Stimulated activated CD4-positive, alpha-beta T cell treated with anti-CD3 and anti-CD28 coated beads, Interleukin-4, amount 100 ng/mL, for 24 hours (primary cell): ENCODE results near the gene SH3BP2.
"Not testable (repeated sequence)": the region's sequence is repeated elsewhere in the genome, so short reads cannot be mapped to it uniquely, and the experiment has no call there.

ENCODE experiments used
- DNase-seq: peaks from one replicate; pipeline ENCODE4 v3.0.0-alpha.2; 2020

SH3BP2 gene

DNA sequence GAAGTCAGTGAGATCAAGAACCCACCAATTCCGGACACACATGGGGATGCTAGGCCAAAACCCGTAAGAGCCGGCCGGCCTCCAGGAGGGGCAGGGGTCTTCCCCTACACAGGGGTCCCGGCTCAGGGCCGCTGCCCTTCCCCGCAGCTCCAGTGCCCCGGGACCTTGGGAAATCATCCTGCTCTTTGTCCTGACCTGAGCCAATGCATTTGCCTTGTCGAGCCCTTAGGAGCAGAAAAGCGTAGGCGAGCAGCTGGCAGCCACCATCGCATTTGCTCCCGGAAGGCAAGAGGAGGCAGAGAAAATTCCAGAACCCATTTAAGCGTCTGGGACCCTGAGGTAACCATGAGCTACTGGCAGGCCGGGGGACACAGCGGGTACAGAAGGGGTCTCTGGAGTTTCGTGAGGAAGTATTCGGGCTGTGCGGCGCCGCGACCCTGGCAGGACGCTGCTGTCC, 29.3 kb upstream of the SH3BP2 start:
- no peak for DNase-seq

DNA sequence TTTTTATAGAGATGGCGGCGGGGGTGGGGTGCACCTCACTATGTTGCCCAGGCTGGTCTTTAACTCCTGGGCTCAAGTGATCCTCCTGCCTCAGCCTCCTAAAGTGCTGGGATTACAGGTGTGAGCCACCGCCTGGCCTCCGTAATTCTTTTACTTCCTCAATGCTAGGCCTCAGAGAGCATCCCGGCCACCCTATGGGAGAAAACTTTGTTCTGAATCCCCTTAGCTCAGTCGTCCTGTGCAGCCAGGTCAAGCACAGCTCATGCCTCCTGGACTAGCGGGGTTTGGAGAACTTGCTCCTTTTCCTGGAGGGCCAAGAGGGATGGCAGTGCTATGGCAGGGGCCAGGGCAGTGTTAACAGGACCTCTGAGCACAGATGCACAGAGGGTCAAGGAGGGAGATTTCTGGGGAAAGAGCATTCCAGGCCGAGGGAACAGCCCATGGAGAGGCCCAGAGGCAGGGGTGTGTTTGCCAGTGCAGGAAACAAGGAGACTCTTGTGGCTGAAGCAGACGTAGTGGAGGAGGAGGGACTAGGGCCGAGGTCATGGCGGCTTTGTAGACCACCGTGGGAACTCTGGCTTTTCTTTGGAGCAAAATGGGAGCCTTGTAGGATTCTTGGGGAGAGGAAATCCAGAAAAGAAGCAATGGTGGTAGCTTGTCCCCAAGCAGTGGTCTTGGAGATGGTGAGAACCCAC, 26.9 kb upstream of the SH3BP2 start:
- DNase-seq = no peak

DNA sequence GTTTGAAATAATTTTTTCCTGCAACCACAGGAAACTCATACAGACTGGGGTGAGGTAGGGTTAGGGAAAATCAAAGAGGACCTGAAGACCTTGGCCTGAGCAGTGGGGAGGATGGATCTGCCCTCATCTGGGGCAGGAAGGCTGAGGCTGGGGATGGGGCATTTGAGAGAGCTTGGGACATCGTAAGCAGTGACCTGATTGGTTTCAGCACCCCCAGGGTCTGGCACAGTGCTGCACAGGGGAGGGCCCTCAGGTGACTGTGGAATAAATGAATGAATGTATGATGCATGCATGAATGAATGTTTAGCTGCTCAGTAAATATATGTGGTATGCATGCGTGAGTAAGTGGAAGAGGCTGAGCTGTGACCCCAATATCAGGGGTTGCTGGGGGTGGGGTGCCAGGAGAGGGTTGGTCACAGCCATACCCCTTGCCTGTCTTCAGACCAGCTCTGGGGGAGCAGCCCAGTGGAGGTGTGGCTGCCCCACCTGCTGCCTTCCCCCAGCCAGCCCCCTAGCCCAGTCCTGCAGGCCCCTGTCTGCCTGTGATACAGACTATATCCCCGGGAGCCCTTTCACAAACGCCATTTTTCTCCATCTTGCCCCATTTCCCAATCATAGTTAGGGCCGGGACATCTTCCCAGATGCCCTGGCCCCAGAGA, 25.7 kb upstream of the SH3BP2 start:
- DNase-seq = no peak

DNA sequence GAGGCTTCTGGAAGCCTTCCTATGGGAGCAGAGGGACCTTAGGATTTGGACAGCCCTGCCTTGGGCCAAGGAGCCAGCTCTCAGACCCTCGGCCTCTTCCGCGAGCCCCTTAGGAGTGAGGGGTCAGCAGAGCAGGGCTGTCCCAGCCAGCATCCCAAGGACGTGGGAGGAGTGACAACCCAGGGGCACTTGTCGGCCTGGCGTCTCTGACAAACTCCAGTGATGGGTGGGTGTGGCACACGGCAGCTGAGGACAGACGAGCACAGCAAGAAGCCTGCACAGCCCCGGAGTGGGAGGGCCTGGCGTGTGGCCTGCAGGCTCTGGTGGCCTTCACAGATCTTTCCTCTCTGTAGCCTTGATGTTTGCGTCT, 25.2 kb upstream of the SH3BP2 start:
- DNase-seq = no peak

DNA sequence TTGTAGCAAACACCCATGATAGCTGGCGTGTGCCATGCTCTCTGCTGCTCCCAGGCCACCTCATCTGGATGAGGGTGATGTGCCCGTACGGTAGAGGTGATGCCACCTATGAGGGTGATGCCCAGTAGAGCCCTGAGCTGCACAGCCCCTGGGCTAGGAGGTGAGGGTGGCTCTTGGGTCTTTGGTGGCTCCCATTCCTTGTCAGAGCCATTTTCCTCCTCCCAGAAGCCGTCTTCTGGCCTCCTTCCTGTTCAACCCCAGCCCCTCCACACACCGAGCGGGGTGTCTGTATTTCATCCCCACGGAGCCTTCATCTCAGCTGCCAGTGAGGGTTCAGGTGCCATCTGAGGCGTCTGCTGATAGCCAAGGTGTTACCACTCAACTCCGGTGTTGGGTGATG, 24.8 kb upstream of the SH3BP2 start:
- DNase-seq = no peak

DNA sequence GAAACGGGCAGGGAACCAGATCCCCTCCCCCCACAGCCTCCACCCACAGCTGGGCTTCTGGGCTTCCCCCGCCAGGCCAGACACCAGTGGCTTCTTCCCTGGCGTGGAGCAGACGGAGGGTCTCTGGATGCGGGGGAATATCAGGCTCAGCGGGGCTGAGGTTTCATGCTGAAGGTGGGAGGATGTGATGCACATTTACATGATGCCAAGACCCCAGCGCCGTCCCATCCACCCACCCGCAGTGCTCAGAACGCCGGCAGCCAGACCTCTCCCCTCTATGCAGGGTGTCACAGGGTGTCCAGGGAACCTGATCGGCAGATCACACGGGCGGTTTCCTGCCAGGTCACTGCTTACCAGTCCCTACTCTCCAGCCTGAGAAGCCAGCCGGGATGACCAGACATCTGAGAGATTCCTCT, 24.0 kb upstream of the SH3BP2 start:
- DNase-seq = no peak

DNA sequence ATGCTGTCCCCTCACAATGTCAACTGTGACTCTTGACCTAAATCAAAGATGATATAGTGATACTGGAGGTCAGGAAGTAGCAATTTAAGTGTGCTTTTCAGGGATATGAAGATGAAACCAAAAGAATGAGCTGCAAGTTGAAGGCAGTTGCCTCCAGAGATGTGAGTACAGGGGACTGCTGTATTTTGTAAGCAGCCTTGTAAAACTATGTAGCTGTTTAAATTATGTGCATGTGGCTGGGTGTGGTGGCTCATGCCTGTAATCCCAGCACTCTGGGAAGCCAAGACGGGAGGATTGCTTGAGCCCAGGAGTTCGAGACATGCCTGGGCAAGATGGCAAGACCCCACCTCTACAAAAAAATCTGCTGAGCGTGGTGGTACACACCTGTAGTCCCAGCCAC, 21.6 kb upstream of the SH3BP2 start:
- DNase-seq = no peak

DNA sequence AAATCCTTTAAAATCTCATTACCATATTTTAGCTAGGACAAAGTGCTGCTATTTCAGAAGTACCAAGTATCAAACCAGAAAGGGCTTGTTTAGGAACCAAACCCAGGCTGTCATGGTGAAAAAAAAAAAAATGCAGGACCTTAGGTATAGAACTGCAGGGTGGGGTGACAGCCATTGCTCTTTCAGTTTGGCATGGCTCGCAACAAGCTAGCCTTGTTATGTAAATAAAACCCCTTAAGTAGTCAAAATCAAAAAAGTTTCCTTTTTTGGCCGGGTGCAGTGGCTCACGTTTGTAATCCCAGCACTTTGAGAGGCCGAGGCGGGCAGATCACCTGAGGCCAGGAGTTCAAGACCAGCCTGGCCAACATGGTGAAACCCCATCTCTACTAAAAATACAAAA, 12.2 kb upstream of the SH3BP2 start:
- not testable (repeated sequence) for DNase-seq

DNA sequence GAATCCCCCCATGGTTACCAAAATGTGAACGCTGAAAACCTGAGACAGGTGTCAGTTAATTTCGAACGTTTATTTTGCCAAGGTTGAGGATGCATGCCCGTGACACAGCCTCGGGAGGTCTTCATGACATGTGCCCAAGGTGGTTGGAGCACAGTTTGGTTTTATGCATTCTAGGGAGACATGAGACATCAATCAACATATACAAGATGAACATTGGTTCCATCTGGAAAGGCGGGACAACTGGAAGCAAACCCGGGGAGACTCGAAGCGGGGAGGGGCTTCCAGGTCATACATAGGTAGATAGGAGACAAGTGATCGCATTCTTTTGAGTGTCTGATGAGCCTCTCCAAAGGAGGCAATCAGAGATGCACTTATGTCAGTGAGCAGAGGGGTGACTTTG, 11.0 kb upstream of the SH3BP2 start:
- DNase-seq = no peak

DNA sequence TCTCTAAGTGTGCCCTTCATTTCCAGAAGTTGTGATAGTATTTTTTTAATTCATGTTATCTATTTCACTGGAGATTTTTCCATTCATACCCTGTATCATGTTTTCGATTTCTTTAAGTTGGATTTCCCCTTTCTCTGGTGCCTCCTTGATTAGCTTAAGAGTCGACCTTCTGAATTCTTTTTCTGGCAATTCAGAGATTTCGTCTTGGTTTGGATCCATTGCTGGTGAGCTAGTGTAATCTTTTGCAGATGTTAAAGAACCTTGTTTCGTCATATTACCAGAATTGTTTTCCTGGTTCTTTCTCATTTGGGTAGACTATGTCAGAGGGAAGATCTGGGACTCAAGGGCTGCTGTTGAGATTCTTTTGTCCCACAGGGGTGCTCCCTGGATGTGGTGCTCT, 9.1 kb upstream of the SH3BP2 start:
- no peak for DNase-seq

DNA sequence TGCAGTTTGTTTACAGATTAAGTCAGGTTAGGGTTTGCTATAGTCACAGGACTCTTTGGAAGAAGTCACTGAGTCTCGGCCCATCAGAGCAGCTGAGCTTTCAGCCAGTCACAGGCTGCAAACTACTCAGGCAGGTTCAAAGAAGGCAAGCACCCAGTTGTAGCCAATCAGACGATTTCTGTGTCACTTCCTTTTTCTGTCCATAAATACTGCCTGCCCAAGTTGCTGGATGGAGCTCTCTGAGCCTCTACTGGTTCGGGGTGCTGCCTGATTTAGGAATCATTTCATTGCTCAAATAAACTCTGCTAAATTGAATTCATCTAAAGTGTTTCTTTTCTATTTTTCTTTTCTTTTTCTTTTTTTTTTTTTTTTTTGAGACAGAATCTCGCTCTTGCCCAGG, 7.3 kb upstream of the SH3BP2 start:
- DNase-seq = no peak

DNA sequence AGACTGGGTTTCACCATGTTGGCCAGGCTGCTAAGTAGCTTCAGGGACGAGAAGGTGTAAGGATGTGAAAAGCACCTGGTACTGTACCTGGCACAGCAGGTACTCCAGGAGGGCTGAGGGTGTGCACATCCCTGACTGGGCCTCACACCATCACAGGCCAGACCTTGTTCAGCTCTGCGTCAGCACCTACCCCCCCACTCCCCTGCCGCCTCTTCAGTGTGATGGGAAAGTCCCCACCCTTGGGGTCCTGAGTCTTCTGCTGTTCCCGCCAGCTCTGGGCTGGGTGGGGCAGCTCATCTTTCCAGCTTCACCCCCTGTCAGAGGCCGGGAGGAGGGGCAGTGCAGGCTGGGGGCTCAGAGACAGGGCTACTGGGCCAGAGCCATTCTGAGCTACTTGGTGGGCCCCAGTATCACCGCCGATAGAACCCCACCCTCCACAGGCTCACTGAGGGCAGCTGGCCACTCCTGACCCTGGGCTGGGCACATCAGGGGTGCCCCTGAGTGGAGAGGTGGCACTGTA, 6.7 kb upstream of the SH3BP2 start:
- DNase-seq = peak; percentile 73

DNA sequence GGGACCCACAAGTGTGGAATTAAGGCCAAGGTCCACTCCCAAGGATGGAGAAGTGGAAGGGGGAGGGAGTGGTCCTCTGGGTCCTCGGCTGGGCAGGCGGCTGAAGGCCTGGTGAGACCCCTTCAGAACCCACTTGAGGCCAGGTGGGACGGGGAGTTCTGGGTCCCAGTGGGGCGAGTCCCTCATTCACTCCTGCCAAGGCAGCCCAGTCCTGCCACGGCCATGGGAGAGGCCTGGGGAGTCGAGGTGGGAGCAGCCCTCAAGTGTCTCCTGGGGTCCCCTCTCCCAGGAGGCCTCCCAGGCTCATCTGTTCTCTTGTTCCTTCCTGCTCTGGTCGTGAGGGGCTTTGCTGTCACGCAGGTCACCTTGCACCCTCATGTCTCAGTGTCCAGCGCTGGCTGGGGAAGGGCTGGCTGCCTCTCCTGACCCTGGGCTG, 6.1 kb upstream of the SH3BP2 start:
- DNase-seq = no peak

DNA sequence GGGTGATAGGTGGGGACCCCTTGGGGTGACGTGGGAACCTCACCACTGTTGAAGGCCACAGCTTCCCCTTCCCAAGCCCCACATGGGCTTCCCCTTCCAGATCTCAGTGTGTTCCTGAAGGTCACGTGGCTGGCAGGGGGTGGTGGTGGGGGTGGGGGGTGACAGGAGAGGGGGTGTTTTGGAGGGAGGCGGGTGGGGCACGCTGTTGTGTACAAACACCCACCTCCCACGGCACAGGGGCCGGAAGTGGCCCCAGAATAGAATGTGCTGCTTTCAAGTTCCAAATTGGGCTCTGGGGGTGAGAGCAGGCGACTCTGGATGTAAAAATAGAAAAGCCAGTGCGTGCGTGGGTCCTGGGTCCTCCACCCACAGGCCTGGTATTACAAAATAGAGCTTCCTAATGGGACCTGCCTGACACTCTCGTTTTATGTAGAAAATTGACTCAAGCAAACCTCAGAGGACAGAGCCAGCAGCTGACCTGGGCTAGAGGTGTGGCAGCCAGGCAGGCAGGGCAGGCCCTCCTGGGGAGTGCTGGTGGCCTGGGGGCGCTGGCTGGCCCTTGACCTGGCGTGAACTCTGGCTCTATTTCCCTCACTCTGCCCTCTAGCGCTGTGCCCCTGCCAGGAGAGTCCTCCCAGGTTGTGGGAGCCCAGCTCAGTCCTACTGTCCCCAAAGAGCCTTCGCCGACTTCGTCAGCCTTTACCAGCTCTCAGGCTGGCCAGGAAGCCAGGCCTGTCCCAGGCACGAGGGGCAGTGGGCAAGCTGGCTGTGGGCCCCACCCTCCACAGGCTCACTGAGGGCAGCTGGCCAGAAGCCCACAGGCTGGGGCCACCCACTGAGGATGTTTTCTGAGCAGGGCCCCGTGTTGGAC, 5.4 kb upstream of the SH3BP2 start:
- peak; percentile 52 for DNase-seq

DNA sequence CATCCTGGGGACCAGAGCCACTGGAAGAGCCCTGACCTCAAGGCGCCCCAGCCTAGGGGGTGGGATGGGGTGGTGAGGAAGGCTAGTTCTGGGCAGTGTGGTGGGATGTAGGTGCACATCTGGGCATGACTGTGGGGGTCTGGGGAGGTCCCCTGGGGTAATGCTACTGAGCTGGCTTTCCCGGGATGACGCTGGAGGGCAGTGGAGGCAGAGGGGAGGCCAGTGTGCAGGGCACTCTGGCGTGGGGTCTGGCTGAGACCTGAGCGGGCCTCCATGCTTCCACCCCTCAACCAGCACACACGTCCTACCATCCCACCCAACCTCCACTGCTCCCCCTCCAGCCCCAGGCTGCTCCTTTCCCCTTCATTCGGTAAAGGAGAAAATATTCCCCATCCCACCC, 4.8 kb upstream of the SH3BP2 start:
- DNase-seq = no peak

DNA sequence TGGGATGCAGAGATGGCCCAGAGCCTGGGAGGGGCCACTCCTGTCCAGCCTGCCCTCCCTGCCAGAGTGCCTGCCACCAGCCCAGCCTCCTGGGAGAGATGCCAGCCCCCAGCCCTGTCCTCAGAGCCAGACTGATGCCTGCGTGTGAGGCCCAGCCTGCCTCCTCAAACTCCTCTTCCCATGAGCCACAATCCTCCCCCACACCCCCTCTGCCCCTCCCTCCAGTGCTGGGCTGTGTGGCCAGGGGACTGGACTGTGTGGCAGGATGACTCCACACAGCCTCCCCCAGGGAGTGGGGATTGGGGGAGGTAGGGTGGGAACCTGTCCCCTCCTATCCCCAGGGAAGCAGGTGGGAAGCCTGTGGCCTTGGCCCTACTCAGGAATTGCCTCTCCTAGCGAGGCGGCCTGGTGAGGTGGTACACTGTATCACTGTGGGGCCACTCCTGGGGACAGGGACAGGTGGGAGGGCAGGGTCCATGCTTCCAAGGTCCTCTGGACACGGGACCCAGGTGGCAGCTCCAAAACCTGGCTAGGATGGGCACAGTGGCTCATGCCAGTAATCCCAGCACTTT, 4.3 kb upstream of the SH3BP2 start:
- no peak for DNase-seq

DNA sequence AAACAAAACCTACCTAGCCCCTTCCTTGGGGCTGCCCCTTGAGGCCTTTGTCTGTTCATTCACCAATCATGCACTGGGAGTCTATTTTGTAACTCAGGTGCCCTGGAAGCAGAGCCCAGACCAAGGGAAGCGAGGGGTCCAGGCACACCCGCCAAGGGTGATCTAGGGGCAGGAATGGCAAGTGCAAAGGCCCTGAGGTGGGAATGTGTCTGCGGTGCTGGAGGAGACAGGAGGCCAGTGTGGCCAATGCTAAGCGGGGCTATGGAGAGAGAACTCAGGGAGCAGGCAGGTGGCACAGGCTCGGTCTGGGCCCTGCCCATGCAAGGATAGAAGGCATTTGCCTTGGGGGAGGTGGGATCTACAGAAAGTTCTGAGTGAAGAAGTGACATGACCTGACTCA, 3.5 kb upstream of the SH3BP2 start:
- no peak for DNase-seq

DNA sequence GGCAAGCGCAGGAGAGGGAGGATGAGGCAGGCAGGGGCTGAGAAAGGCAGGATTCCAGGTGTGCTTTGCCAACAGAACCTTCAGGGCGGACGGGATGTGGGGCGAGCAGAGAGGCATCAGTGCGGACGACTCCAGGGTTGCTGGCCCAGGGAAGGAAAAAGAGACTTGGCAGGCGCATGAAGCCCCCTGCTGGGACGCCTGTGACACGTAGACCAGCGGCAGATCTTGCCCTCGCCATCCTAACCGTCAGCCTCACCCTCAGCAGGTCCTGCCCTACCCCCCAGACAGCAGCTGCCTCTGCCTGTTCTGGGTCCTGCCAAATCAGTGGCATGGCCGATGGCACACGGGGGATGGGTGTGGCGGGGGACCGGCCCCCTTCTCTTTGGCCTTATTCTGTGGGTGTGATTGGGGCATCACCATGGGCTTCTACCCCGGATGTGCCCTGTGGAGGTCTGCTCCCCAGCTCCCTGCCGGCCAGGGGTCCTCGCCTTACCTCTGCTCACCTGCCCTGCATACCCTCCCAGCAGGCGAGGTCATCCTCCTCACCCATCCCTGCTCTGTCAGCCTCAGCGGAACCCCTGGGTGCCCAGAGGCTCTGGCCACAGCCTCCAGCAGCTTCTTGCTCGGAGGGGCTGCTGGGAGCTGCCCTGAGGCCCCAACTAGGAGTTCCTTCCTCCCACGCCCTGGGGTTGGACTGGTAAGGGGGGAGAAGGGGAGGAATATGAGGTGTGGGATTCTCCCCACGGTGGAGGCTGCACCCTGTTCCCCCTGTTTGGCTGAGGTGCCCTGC, 2.9 kb upstream of the SH3BP2 start:
- no peak for DNase-seq

DNA sequence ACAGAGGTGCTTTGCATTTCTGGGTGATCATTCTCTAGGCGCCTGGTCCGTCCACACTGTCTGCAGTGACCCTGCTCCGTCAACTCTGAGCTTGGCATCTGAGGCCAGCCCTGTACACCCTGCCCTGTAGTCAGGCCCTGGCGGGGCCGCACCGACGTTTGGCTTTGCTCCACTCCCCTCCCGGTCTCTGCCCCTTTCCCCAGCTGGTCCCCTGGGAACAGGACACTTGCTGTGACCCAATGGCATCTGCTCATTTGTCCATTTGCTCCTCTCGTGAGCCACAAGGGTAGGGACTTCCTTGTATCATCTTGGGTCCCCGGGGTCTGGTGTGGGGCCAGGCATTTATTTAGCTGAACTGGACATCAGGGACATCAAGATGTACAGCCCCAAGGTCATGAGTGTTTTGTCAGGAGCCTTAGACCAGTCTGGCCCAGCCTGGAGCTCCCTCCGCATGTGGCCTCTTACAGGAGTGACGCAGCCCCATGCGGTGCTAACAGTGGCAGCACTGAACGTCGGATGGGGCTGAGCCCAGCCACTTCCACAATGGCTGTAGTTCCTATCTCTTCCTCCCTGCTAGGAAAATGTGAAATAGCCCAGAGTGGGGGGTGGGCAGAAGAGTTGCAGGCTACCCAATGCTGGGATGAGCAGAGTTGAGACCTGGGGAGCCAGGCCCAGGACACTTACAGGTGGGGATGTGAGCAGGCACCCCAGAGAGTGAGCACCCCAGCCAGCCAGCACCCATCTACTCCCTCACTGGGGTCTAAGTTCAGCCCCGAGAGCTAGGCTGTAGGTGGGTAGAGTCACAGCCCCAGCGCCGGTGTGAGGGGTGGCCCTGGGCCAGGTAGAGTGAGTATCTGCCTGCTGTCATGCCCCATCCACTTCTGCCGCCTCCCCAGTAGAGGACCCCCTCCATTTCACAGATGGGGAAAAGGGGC, 2.0 kb upstream of the SH3BP2 start:
- DNase-seq = no peak

DNA sequence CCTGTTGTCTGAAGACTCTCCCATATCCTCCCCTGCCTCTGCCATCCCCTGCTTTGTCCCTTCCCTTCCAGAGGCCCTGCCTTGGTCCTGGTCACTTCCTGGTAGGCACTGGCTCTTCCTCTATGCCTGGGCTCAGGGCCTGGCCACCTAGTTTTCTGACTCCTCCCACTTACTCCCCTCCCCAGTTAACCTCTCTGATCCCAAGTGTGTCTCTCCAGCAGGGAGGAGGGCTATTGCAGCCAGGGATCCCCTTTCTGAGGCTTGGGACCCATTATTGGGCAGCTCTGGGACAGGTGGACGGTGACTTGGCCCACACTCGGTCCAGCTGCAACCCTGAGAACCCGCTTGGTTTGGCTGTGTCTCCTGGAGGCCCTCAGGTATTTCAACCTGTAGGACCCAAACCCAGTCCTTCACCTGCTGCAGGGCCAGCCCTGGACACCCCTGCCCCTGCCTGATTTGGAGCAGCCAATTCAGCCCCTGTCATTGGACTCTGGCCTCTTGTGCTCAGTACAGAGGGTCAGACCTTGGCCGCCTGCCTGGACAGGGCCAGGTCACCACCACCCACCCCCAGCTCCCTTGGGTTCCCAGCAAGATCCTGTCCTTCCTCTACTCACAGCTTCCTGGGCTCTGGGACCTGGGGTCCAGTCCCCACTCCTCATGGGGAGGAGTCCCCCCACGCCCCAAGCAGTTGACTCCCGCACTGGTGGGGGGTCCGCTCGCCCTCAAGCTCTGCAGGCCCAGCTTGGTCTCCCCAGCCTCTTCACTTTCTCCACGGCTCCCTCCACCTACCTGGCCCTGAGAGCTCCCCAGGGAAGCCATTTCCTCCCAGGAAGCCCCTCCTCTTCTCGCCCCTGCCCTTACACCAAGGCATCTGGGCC, 1.1 kb upstream of the SH3BP2 start:
- DNase-seq = no peak
